ENCODE data around the gene ANAPC4. TPM values are rescaled to one million over a fixed set of nuclear protein-coding genes. Genes with fewer than 3 reads are reported as not detected.

Gene ANAPC4
- total RNA-seq, 4 donors from 2014 or later: 17.2 to 25.3 (median 19.0) TPM

GRCh38 chr4:25413261-25413660 is 36.2 kb downstream of the ANAPC4 start:
- no peak overlapping the region for H3K4me3 ChIP-seq
- 48% methylated on average over 3 of the region's 3 CpGs for WGBS
- H3K4me1 ChIP-seq: no peaks in the 10 kb centered on the region
- H3K9me3 ChIP-seq: no peaks in the 10 kb centered on the region
- H3K36me3 ChIP-seq: peaks cover 54 to 100% (median 78%) of the 10 kb centered on the region in 4 donors
- no peak overlapping the region for H3K27ac ChIP-seq (replicated peaks in 1 of 4)
- TF ChIP-seq CTCF (IDR thresholded peaks at IDR 0.05) (no peak), POLR2AphosphoS5 (IDR thresholded peaks at IDR 0.05) (no peak), EP300 (IDR thresholded peaks at IDR 0.05) (no peak), POLR2A (IDR thresholded peaks at IDR 0.05; ENCODE audit: low read depth) (no peak)
- DNase-seq (ENCODE audit: extremely low spot score): no peak
- intact Hi-C loops (cut with DNase I): no loop called here
- no peaks in the 10 kb centered on the region for H3K27me3 ChIP-seq

GRCh38 chr4:25417014-25417413 is 40.0 kb downstream of the ANAPC4 start:
- H3K27ac ChIP-seq (replicated peaks in 1 of 4): no peak overlapping the region
- no peaks in the 10 kb centered on the region for H3K27me3 ChIP-seq
- intact Hi-C loops (cut with DNase I): no loop called here
- H3K4me3 ChIP-seq: no peak overlapping the region
- TF ChIP-seq POLR2AphosphoS5 (IDR thresholded peaks at IDR 0.05) (no peak), CTCF (IDR thresholded peaks at IDR 0.05) (no peak), EP300 (IDR thresholded peaks at IDR 0.05) (no peak), POLR2A (IDR thresholded peaks at IDR 0.05; ENCODE audit: low read depth) (no peak)
- no peak for DNase-seq (ENCODE audit: extremely low spot score)
- no peaks in the 10 kb centered on the region for H3K4me1 ChIP-seq
- no peaks in the 10 kb centered on the region for H3K9me3 ChIP-seq
- H3K36me3 ChIP-seq: peaks cover 25 to 84% (median 57%) of the 10 kb centered on the region in 4 donors
- 100% methylated on average over 2 of the region's 2 CpGs for WGBS

- Histone ChIP-seq H3K9me3 (no peaks in the 10 kb centered on the region), H3K4me1 (peaks cover 13 to 16% (median 16%) of the 10 kb centered on the region in 4 donors), H3K4me3 (no peak overlapping the region), H3K27me3 (no peaks in the 10 kb centered on the region), H3K27ac (replicated peaks in 1 of 4) (no peak overlapping the region), H3K36me3 (peaks cover 13 to 50% (median 25%) of the 10 kb centered on the region in 4 donors)
- 95% methylated on average over 1 of the region's 1 CpG for WGBS
- no peak for DNase-seq (ENCODE audit: extremely low spot score)
- no peak for TF ChIP-seq POLR2A (IDR thresholded peaks at IDR 0.05; ENCODE audit: low read depth)
- intact Hi-C loops (cut with DNase I): no loop called here
Observed at GRCh38 chr4:25420931-25421330, 43.9 kb downstream of the ANAPC4 start.

- H3K9me3 ChIP-seq: no peaks in the 10 kb centered on the region
- peaks cover 13 to 16% (median 16%) of the 10 kb centered on the region in 4 donors for H3K4me1 ChIP-seq
- 70% methylated on average over 5 of the region's 5 CpGs for WGBS
- H3K4me3 ChIP-seq: no peak overlapping the region
- H3K36me3 ChIP-seq: peaks cover 12 to 40% (median 19%) of the 10 kb centered on the region in 4 donors
- intact Hi-C loops (cut with DNase I): no loop called here
- H3K27me3 ChIP-seq: no peaks in the 10 kb centered on the region
- DNase-seq (ENCODE audit: extremely low spot score): no peak
- no peak overlapping the region for H3K27ac ChIP-seq (replicated peaks in 1 of 4)
- no peak for TF ChIP-seq CTCF (IDR thresholded peaks at IDR 0.05)
- no peak for TF ChIP-seq EP300 (IDR thresholded peaks at IDR 0.05)
- TF ChIP-seq POLR2AphosphoS5 (IDR thresholded peaks at IDR 0.05): no peak
- no peak for TF ChIP-seq POLR2A (IDR thresholded peaks at IDR 0.05; ENCODE audit: low read depth)
Observed at GRCh38 chr4:25421816-25422525, 44.9 kb downstream of the ANAPC4 start.

- intact Hi-C loops (cut with DNase I): no loop called here
- H3K36me3 ChIP-seq: peaks cover 2 to 24% (median 8%) of the 10 kb centered on the region in 4 donors
- DNase-seq (ENCODE audit: extremely low spot score): no peak
- H3K27ac ChIP-seq (replicated peaks in 1 of 4): no peak overlapping the region
- 100% methylated on average over 1 of the region's 1 CpG for WGBS
- H3K9me3 ChIP-seq: no peaks in the 10 kb centered on the region
- peaks cover 13 to 16% (median 16%) of the 10 kb centered on the region in 4 donors for H3K4me1 ChIP-seq
- no peak for TF ChIP-seq POLR2A (IDR thresholded peaks at IDR 0.05; ENCODE audit: low read depth)
- no peaks in the 10 kb centered on the region for H3K27me3 ChIP-seq
- H3K4me3 ChIP-seq: no peak overlapping the region
Observed at GRCh38 chr4:25423548-25423947, 46.5 kb downstream of the ANAPC4 start.
